HG02571 (cell line): Measurements from ENCODE around the gene ACAP1.
"Not testable (repeated sequence)": the region's sequence is repeated elsewhere in the genome, so short reads cannot be mapped to it uniquely, and the experiment has no call there.

Experiments
- ATAC-seq: cut with Tn5 transposase; IDR thresholded peaks from one replicate; pipeline ENCODE4 v1.9.1; 2021; ENCODE audit warnings: mild to moderate bottlenecking, moderate library complexity; ENCODE audit not compliant: unreplicated experiment

ACAP1 gene

GRCh38 chr17:7352910-7353635 lies 16.7 kb downstream of the ACAP1 start:
- ATAC-seq, result no peak

GRCh38 chr17:7354262-7354843 lies 18.0 kb downstream of the ACAP1 start:
- ATAC-seq, result no peak

GRCh38 chr17:7355053-7355452 lies 18.7 kb downstream of the ACAP1 start, which contains the start of gene TMEM95:
Gene TMEM95 (plus strand): TSS chr17:7355156. CDS start chr17:7355205, 49 bp downstream.
- no peak for ATAC-seq

GRCh38 chr17:7355573-7355972 lies 19.2 kb downstream of the ACAP1 start:
- ATAC-seq, result no peak

- ATAC-seq, result no peak
These were observed 19.8 kb downstream of the ACAP1 start for GRCh38 chr17:7356072-7356549.

GRCh38 chr17:7356756-7357155 lies 20.4 kb downstream of the ACAP1 start:
- ATAC-seq, result no peak

GRCh38 chr17:7357381-7357780 lies 21.1 kb downstream of the ACAP1 start:
- no peak for ATAC-seq

GRCh38 chr17:7361906-7362305 lies 25.6 kb downstream of the ACAP1 start:
- no peak for ATAC-seq

GRCh38 chr17:7363311-7363710 lies 27.0 kb downstream of the ACAP1 start:
- ATAC-seq, result no peak

GRCh38 chr17:7365963-7366362 lies 29.6 kb downstream of the ACAP1 start:
- not testable (repeated sequence) for ATAC-seq

GRCh38 chr17:7367083-7367482 lies 30.8 kb downstream of the ACAP1 start:
- no peak for ATAC-seq

GRCh38 chr17:7367918-7368598 lies 31.7 kb downstream of the ACAP1 start:
- ATAC-seq, result no peak

GRCh38 chr17:7368599-7368994 lies 32.3 kb downstream of the ACAP1 start:
- not testable (repeated sequence) for ATAC-seq

- ATAC-seq, result no peak
These were observed 33.5 kb downstream of the ACAP1 start for GRCh38 chr17:7369825-7370224.

GRCh38 chr17:7370853-7371252 lies 34.5 kb downstream of the ACAP1 start:
- ATAC-seq, result no peak

- no peak for ATAC-seq
These were observed 38.0 kb downstream of the ACAP1 start for GRCh38 chr17:7374353-7374752.

GRCh38 chr17:7379134-7379533 lies 42.8 kb downstream of the ACAP1 start:
- no peak for ATAC-seq

- ATAC-seq, result no peak
These were observed 44.0 kb downstream of the ACAP1 start for GRCh38 chr17:7380321-7380720.

- ATAC-seq, result no peak
These were observed 44.7 kb downstream of the ACAP1 start, which contains the start of gene TNK1 for GRCh38 chr17:7380855-7381683. Gene TNK1 (plus strand): TSS chr17:7381089. CDS start chr17:7382927, 1,838 bp downstream.

- ATAC-seq, result no peak
These were observed 46.6 kb downstream of the ACAP1 start for GRCh38 chr17:7382901-7383300.

- no peak for ATAC-seq
These were observed 47.0 kb downstream of the ACAP1 start for GRCh38 chr17:7383371-7383741.
